ENCODE data around the gene FOXS1.
"Not testable (repeated sequence)": the region's sequence is repeated elsewhere in the genome, so short reads cannot be mapped to it uniquely, and the experiment has no call there.

- TF ChIP-seq CTCF (IDR thresholded peaks at IDR 0.05); EZH2phosphoT487 (IDR thresholded peaks at IDR 0.05; ENCODE audit: borderline replicate concordance, low read depth); YY1 (IDR thresholded peaks at IDR 0.05; ENCODE audit: low read depth); JUND (IDR thresholded peaks at IDR 0.05); POLR2AphosphoS5 (IDR thresholded peaks at IDR 0.05; ENCODE audit: low read depth, low read length); EP300 (IDR thresholded peaks at IDR 0.05; ENCODE audit: borderline replicate concordance in 1 of 2, low read depth in 1 of 2, low read length in 1 of 2); IRF3 (IDR thresholded peaks at IDR 0.05; ENCODE audit: low read depth, low read length); SIN3A (IDR thresholded peaks at IDR 0.05; ENCODE audit: borderline replicate concordance, low read depth, low read length); FOXM1 (IDR thresholded peaks at IDR 0.05; ENCODE audit: low read depth): not testable (repeated sequence)
Measured at GRCh38 chr20:31828016-31828415, 17.4 kb downstream of the FOXS1 start.
